Colonic mucosa (tissue), 4 donors: ENCODE results near the gene GALNT10. TPM values are rescaled to one million over a fixed set of nuclear protein-coding genes. Genes with fewer than 3 reads are reported as not detected.
A peak's percentile ranks its signal among the peaks of the same experiment; 100 is the strongest.

Experiments
- DNase-seq: peaks from one replicate; pipeline ENCODE4 v3.0.0-alpha.2; 2020
- H3K27ac ChIP-seq: fragments of 200-600 bp; one replicate; pipeline ENCODE4 v1.8.0; 2021
- H3K27me3 ChIP-seq: fragments of 200-600 bp; one replicate; pipeline ENCODE4 v1.8.0; 2021
- H3K36me3 ChIP-seq: fragments of 200-600 bp; one replicate; pipeline ENCODE4 v1.8.0; 2021
- H3K4me1 ChIP-seq: fragments of 200-600 bp; one replicate; pipeline ENCODE4 v1.8.0; 2021; ENCODE audit warnings: mild to moderate bottlenecking
- H3K4me3 ChIP-seq: fragments of 200-600 bp; one replicate; pipeline ENCODE4 v1.8.0; 2021
- H3K9ac ChIP-seq, 2 donors: one replicate each; pipeline ENCODE4 v1.7.0; 2013; ENCODE audit warnings: control low read depth in 2 of 2, low read depth in 2 of 2, low read length in 2 of 2
- H3K9me3 ChIP-seq: fragments of 200-600 bp; one replicate; pipeline ENCODE4 v1.8.0; 2021
- intact Hi-C: fragments of 100-400 bp; cut with DNase I; formaldehyde crosslinking; loops from one replicate; pipeline ENCODE4 v1.14.1; 2022
- total RNA-seq, 2 donors: library from RNA; stranded (reverse); fragmentation: NEBNext Ultra II Directional in 1 of 2; extraction: Animal tissue kit (Norgen Biotek cat#: 25700) in 1 of 2; gene quantifications; one replicate each; pipeline ENCODE4 v1.2.1, GENCODE V29; 2021
- TF ChIP-seq, protein P1 (sequence below): fragments of 200-600 bp; IDR thresholded peaks from one replicate; pipeline ENCODE4 v1.8.0; 2022; ENCODE audit warnings: antibody characterized with exemption, mild to moderate bottlenecking
- donor health status: healthy.
- donor health status: DM: no; HTN: no; CAD: no.
- donor health status: DM: no; HTN: no; CAD: no.

Gene GALNT10
- total RNA-seq, 2 donors from 2014 or later = 40.0 to 46.7 TPM

DNA sequence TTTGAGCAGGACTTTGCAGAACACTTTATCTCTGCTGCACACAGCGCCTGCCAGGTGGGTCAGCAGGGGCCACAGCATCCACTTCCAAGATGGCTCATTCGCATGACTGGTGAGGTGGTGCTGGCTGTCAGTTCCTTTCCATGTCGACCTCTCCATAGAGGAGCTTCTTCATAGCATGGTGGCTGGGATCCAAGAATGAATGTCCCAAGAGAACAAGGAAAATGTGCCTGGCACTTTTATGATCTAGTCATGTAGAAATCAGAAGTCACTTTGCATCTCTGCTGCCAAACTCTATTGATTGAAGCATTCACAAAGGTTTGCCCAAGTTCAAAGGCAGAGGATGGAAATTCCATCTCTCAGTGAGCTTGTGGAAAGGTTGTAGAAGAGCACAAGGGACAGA lies 85.0 kb downstream of the GALNT10 start:
- H3K4me3 ChIP-seq = no peak overlapping the region
- TF ChIP-seq, protein P1, sequence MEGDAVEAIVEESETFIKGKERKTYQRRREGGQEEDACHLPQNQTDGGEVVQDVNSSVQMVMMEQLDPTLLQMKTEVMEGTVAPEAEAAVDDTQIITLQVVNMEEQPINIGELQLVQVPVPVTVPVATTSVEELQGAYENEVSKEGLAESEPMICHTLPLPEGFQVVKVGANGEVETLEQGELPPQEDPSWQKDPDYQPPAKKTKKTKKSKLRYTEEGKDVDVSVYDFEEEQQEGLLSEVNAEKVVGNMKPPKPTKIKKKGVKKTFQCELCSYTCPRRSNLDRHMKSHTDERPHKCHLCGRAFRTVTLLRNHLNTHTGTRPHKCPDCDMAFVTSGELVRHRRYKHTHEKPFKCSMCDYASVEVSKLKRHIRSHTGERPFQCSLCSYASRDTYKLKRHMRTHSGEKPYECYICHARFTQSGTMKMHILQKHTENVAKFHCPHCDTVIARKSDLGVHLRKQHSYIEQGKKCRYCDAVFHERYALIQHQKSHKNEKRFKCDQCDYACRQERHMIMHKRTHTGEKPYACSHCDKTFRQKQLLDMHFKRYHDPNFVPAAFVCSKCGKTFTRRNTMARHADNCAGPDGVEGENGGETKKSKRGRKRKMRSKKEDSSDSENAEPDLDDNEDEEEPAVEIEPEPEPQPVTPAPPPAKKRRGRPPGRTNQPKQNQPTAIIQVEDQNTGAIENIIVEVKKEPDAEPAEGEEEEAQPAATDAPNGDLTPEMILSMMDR = no peak
- H3K9ac ChIP-seq = no peak overlapping the region
- no peaks in the 10 kb centered on the region for H3K27me3 ChIP-seq
- H3K27ac ChIP-seq = no peak overlapping the region
- H3K36me3 ChIP-seq = no peaks in the 10 kb centered on the region
- DNase-seq = no peak
- peaks cover 13% of the 10 kb centered on the region for H3K4me1 ChIP-seq
- no peaks in the 10 kb centered on the region for H3K9me3 ChIP-seq
- intact Hi-C loops = no loop called here

DNA sequence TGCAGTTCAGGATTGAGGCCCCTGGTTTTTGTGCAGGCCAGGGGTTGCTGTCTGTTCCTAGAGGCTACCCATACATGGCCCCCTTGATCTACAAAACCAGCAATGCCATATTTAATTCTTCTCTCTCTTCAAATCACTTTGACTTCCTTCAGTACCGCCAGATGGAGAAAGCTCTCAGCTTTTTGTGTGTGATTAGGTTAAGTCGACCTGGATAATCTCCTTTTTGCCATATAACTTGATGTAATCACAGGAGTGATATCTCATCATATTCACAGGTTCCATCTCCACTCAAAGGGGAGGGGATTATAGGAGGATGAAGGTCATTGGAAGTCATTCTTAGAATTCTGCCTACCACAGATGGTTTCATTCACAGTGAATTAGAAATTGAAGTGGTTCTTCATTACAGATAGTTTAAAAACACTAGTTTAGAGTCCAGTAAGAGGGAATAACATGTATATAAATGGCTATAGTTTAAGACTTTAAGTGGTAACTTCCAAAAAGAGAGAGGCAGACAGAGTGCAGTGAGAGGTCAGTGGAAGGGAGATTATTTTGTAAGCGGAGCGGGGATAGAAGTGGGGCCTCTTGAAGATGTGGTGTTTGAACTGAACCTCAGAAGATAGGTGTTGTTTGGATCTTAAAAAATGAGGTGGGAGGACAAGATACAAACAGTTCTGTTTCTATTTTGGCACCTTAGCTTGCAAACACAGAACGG lies 85.9 kb downstream of the GALNT10 start:
- no peaks in the 10 kb centered on the region for H3K27me3 ChIP-seq
- H3K27ac ChIP-seq = no peak overlapping the region
- intact Hi-C loops = no loop called here
- TF ChIP-seq, protein P1 = no peak
- no peaks in the 10 kb centered on the region for H3K36me3 ChIP-seq
- H3K4me3 ChIP-seq = no peak overlapping the region
- no peak for DNase-seq
- no peaks in the 10 kb centered on the region for H3K9me3 ChIP-seq
- no peak overlapping the region for H3K9ac ChIP-seq
- H3K4me1 ChIP-seq = peaks cover 13% of the 10 kb centered on the region

DNA sequence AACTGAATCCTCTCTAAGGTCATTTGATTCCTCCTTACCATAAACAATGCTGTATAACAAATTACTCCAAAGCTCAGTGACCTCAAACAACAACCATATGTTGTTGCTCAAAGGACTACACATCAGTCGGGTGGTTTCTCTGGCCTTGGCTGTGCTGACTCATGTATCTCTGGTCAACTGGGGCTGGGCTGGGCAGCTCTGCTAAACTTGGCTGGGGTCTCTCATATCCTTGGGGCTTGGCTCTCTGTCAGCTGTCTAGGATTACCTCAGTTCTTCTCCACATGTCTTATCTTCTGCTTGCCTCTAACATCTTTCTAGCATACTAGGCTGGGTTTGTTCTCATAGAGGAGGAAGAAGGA lies 86.4 kb downstream of the GALNT10 start:
- H3K36me3 ChIP-seq = no peaks in the 10 kb centered on the region
- H3K9me3 ChIP-seq = no peaks in the 10 kb centered on the region
- H3K27ac ChIP-seq = peak overlapping the region; percentile 6
- H3K4me1 ChIP-seq = peaks cover 13% of the 10 kb centered on the region
- peak; percentile 43 for DNase-seq
- H3K4me3 ChIP-seq = no peak overlapping the region
- intact Hi-C loops = no loop called here
- no peak overlapping the region for H3K9ac ChIP-seq
- H3K27me3 ChIP-seq = no peaks in the 10 kb centered on the region
- TF ChIP-seq, protein P1 = no peak

DNA sequence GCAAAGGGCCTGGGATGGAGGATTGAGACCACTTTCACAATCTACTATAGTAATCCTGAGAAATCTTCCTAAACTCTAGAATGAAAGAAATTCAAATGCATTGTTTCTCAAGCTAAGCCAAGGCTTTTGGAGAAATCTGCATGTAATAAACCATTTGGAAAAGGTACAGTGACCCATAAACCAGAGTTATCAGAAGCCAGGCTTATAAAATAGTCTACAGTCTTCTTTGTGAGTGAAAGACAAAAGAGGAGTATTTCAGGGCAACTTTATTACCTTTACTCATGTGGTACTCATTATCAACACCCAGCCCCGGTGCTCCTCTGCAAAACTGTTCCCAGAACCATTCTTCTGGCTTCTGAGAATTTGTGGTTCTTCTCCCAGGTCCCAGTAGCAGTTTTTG lies 87.0 kb downstream of the GALNT10 start:
- H3K4me1 ChIP-seq = peaks cover 11% of the 10 kb centered on the region
- no peak overlapping the region for H3K4me3 ChIP-seq
- no peak overlapping the region for H3K9ac ChIP-seq
- intact Hi-C loops = no loop called here
- TF ChIP-seq, protein P1 = no peak
- no peaks in the 10 kb centered on the region for H3K36me3 ChIP-seq
- H3K27ac ChIP-seq = peak overlapping the region; percentile 6
- no peak for DNase-seq
- no peaks in the 10 kb centered on the region for H3K9me3 ChIP-seq
- no peaks in the 10 kb centered on the region for H3K27me3 ChIP-seq

DNA sequence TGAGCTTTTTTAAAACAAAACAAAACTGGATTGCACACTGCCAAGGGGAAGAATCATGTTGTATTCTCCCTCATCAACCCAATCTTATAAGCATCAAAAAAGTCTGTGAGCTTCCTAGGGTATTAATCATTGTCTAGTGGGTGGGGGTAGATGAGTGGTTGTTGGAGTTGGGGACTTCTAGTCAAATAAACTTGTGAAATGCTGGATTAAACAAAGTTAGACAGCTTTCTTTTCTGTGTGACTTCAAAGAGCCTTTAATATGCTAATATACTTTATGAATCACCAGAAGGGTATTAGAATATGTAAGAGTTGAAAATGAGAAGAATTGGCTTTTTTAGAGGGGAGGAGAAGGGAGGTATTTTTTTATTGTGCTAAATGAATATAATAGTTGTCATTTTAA lies 87.7 kb downstream of the GALNT10 start:
- no peak for DNase-seq
- no peak overlapping the region for H3K27ac ChIP-seq
- TF ChIP-seq, protein P1 = no peak

More for the DNA sequence above, 87.7 kb downstream of the GALNT10 start:
- Histone ChIP-seq H3K36me3 (no peaks in the 10 kb centered on the region), H3K9me3 (no peaks in the 10 kb centered on the region), H3K27me3 (no peaks in the 10 kb centered on the region), H3K4me3 (no peak overlapping the region), H3K9ac (no peak overlapping the region), H3K4me1 (peaks cover 7% of the 10 kb centered on the region)
- intact Hi-C loops = no loop called here
